Coronary artery (tissue), 2 donors: ENCODE results near the gene TTC22.

ENCODE experiments used
- DNase-seq: peaks from one replicate; pipeline ENCODE4 v3.0.0-alpha.2; 2017; ENCODE audit warnings: low spot score
- H3K27ac ChIP-seq, 2 donors: fragments of 200-600 bp; sonication (generic); one replicate each; pipeline ENCODE4 v1.5.1; 2016 to 2019
- H3K4me3 ChIP-seq: fragments of 200-600 bp; sonication (generic); 2 replicates; pipeline ENCODE4 v1.5.1; 2016; ENCODE audit warnings: mild to moderate bottlenecking, moderate library complexity
- CTCF ChIP-seq: fragments of 200-600 bp; sonication (generic); IDR thresholded peaks from one replicate; pipeline ENCODE4 v1.5.1; 2019; ENCODE audit warnings: antibody characterized with exemption

Gene TTC22

GRCh38 chr1:54807756-54808155 lies 6.6 kb upstream of the TTC22 start:
- peak; percentile 46 for DNase-seq
- no peak overlapping the region for H3K27ac ChIP-seq
- H3K4me3 ChIP-seq, result no peak overlapping the region
- TF ChIP-seq CTCF, result no peak

DNA sequence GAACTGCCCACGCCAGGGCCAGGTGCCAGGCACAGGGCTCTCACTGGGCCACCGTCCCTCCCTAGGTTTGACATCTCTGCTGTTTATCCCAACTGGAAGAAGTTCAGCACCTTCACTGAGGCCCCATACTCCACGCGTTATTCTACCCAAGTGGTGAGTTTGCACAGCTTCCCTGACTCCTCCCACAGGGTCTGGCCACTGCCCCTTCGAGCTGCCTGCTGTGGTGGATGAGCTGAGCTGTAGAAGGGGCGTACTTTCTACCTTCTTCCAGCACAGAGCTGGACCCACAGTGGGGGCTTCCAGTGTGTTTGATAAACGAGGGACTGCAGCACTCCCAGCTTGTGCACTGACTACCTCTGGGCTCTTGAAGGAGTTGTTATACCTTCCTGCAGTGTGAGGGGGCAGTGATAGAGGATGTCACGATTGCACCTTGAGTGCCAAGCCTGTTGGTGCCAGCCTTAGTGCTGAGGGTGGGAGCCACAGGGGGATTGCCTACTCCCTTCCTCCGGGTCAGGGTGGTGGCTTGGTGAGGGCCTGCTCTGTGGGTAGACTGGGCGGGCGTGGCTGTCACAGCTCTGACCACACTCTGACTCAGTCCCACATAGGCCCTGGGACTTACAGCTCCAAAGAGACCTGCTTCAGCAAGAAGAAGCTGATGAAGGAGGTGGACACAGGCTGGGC lies 5.9 kb upstream of the TTC22 start:
- Histone ChIP-seq H3K4me3 (no peak overlapping the region), H3K27ac (no peak overlapping the region)
- peak; percentile 58 for DNase-seq
- no peak for TF ChIP-seq CTCF

GRCh38 chr1:54805981-54806381 lies 4.9 kb upstream of the TTC22 start:
- H3K4me3 ChIP-seq, result no peak overlapping the region
- no peak overlapping the region for H3K27ac ChIP-seq
- TF ChIP-seq CTCF, result no peak
- DNase-seq, result peak; percentile 56

DNA sequence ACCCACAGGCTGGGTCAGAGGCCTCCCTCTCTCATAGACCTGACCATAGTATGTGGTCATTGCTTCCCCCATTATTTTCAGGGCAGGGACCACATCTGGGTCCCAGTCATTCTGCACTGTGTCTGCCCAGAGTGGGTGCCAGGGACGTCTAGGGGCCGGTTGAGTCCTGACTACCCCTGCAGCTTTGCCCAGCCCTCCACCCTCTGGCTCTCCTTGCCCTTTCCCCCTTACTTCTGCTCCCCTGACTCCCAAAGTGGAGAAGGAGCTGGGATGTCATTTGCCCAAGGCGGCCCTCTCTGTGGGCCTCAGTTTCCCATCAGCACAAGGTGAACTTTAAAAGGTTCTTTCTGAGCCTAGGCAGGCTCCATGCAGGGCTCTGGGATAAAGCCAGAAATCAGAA lies 4.3 kb upstream of the TTC22 start:
- Histone ChIP-seq H3K4me3 (no peak overlapping the region), H3K27ac (no peak overlapping the region)
- no peak for TF ChIP-seq CTCF
- peak; percentile 41 for DNase-seq

DNA sequence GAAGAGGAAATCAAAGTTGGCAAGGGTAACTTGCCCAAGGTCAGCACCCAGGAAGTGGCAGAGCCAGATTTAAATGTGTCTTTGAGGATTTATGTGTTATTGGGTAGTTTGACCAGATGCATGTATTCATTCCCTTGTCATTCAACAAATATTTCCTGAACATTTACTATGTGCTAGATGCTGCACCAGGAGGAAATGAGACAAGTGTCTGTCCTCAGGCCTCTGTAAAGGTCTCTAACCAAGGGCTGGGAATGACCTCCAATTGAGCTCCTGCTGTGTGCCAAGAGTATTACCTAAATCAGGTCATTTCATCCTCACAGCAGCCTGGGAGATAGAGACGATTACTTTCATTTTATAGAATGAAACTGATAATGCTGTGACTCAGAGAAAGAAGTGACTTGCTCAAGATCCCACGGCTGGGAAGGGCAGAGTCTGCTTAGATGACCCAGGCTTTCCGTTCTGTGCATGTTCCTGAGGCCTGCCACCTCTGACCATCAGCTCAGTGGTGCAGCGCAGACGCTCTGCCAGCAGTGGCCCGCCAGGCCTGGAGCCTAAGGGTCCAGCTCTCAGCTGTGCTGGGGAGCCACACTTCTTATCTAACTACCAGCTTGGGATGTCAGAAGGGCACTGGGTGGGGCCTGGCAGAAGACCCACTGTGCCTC lies 3.5 kb upstream of the TTC22 start:
- Histone ChIP-seq H3K27ac (no peak overlapping the region), H3K4me3 (no peak overlapping the region)
- DNase-seq, result no peak
- TF ChIP-seq CTCF, result no peak

- H3K27ac ChIP-seq, result no peak overlapping the region
- H3K4me3 ChIP-seq, result no peak overlapping the region
- TF ChIP-seq CTCF, result no peak
- DNase-seq, result no peak
These were observed 2.8 kb upstream of the TTC22 start for GRCh38 chr1:54803761-54804470.
